ENCODE results near the gene ZC3H18. TPM values are rescaled to one million over a fixed set of nuclear protein-coding genes. Genes with fewer than 3 reads are reported as not detected.

Gene ZC3H18
- total RNA-seq, 1 donor from 2014 or later = 88.5 TPM

DNA sequence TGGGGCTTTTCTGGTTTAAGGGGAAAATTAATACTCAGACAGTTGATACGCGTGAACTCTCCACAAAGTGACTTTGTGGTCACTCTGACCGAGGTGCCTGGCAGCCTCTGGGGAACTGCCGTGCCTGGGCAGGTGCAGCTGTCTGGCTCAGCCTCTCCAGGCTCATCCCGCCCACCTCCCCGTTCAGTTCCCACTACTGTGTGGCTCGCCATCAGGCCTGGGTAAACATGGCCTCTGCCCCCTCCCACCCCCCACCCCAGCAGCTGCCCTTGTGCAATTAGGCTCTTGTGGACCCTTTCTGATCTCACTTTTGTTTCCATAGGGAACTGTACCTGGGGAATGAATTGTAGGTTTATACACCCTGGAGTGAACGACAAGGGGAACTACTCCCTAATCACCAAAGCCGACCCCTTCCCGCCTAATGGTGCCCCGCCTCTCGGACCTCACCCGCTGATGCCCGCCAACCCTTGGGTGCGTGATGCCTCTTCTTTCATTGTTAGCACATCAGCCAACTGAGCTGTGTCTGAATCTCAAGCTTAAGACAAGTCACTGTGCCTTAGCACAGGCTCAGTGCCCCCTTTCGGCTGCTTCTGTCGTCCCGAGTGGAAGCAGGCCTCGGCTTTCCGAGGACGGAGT lies 27.8 kb downstream of the ZC3H18 start:
- H3K27me3 Mint-ChIP-seq (ENCODE audit: low read depth) = no peaks in the 10 kb centered on the region
- TF ChIP-seq, protein P1, sequence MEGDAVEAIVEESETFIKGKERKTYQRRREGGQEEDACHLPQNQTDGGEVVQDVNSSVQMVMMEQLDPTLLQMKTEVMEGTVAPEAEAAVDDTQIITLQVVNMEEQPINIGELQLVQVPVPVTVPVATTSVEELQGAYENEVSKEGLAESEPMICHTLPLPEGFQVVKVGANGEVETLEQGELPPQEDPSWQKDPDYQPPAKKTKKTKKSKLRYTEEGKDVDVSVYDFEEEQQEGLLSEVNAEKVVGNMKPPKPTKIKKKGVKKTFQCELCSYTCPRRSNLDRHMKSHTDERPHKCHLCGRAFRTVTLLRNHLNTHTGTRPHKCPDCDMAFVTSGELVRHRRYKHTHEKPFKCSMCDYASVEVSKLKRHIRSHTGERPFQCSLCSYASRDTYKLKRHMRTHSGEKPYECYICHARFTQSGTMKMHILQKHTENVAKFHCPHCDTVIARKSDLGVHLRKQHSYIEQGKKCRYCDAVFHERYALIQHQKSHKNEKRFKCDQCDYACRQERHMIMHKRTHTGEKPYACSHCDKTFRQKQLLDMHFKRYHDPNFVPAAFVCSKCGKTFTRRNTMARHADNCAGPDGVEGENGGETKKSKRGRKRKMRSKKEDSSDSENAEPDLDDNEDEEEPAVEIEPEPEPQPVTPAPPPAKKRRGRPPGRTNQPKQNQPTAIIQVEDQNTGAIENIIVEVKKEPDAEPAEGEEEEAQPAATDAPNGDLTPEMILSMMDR (conservative IDR thresholded peaks at IDR 0.05) = no peak
- no peak overlapping the region for H3K27ac Mint-ChIP-seq (ENCODE audit: unreplicated experiment)
- DNase-seq (ENCODE audit: low read depth, low spot score) = no peak
- H3K36me3 Mint-ChIP-seq (ENCODE audit: low read depth) = peaks cover 12% of the 10 kb centered on the region
- no peaks in the 10 kb centered on the region for H3K9me3 Mint-ChIP-seq
- peaks cover 24% of the 10 kb centered on the region for H3K4me1 Mint-ChIP-seq
- no peak overlapping the region for H3K4me3 Mint-ChIP-seq

DNA sequence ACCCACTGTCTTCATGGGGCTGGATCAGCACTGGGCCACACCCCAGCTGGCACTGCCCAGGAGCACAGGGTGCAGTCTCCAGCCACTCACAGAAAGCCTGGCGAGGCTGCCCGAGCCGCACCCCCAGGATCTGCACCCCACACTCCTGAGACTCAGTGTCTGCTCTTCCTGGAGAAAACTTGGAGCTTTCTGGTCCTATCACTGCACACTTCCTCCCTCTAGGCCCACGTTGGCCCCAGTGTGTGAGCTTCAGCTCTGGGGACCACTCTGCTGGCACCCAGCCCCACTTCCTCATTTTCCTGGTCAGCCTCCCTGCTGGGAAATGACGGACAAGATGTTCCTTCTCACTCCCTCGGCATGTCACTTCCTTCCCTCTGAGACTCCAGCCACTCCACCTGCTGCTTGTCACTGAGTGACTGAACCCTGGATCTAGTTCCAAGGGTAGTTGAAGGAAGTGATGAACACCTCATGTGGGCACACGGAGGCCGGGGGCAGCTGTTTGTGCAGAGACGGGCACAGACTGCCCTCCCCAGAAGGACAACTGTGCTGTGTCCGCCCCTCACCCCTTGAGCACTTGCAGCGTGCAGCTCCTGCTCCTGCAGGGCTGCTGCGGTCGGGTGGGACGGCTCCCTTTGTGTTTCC lies 29.0 kb downstream of the ZC3H18 start:
- no peak for DNase-seq (ENCODE audit: low read depth, low spot score)
- no peak overlapping the region for H3K27ac Mint-ChIP-seq (ENCODE audit: unreplicated experiment)
- H3K9me3 Mint-ChIP-seq = no peaks in the 10 kb centered on the region
- no peak overlapping the region for H3K4me3 Mint-ChIP-seq
- TF ChIP-seq, protein P1 (conservative IDR thresholded peaks at IDR 0.05) = no peak
- no peaks in the 10 kb centered on the region for H3K27me3 Mint-ChIP-seq (ENCODE audit: low read depth)
- peaks cover 13% of the 10 kb centered on the region for H3K36me3 Mint-ChIP-seq (ENCODE audit: low read depth)
- peaks cover 16% of the 10 kb centered on the region for H3K4me1 Mint-ChIP-seq

DNA sequence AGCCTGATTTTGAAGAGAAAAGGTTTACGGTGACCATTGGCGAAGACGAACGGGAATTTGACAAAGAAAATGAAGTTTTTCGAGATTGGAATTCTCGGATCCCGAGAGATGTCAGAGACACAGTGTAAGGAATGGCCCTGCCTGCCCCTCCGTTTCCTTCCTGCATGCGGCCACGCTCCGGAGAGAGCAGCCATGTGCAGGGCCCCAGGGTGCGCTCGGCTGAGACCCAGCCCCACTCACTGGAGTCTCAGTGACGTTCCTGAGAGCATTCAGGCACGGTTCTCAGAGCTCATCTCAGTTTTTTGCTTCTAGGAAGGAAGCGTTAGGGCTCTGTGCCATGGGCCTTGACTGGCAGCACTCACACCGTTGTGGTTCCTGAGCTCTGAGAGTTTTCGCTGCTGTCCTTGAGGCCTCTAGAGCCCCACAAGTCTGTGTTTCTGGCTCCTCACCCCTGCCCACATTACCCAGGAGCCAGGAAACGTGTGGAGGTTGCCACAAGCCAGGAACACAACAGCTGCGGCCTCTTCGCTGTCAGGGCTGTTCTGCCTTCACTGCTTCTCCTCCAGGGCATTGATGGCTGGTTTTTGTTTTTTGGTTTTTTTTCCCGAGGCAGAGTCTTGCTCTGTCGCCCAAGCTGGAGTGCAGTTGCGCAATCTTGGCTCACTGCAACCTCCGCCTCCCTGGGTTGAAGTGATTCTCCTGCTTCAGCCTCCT lies 29.8 kb downstream of the ZC3H18 start:
- TF ChIP-seq, protein P1 (conservative IDR thresholded peaks at IDR 0.05) = no peak
- Mint-ChIP-seq H3K9me3 (no peaks in the 10 kb centered on the region), H3K27ac (ENCODE audit: unreplicated experiment) (no peak overlapping the region), H3K27me3 (ENCODE audit: low read depth) (no peaks in the 10 kb centered on the region), H3K4me1 (peaks cover 12% of the 10 kb centered on the region), H3K4me3 (no peak overlapping the region), H3K36me3 (ENCODE audit: low read depth) (peaks cover 13% of the 10 kb centered on the region)
- DNase-seq (ENCODE audit: low read depth, low spot score) = no peak

DNA sequence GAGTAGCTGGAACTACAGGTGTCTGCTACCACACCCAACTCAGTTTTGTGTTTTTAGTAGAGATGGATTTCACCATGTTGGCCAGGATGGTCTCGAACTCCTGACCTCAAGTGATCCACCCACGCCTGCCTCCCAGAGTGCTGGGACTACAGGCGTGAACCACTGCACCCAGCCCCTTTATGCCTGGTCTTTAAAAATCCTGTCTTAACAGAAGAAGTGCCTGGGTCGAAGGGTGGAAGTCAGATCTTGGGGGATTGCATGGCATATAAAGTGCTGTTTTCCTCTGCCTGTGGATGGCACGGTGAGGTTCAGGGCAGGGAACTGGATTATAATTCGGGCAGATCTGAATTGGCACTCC lies 30.3 kb downstream of the ZC3H18 start:
- no peak overlapping the region for H3K4me3 Mint-ChIP-seq
- peaks cover 9% of the 10 kb centered on the region for H3K4me1 Mint-ChIP-seq
- H3K36me3 Mint-ChIP-seq (ENCODE audit: low read depth) = peaks cover 11% of the 10 kb centered on the region
- no peaks in the 10 kb centered on the region for H3K27me3 Mint-ChIP-seq (ENCODE audit: low read depth)
- H3K27ac Mint-ChIP-seq (ENCODE audit: unreplicated experiment) = no peak overlapping the region
- TF ChIP-seq, protein P1 (conservative IDR thresholded peaks at IDR 0.05) = no peak
- H3K9me3 Mint-ChIP-seq = no peaks in the 10 kb centered on the region
- DNase-seq (ENCODE audit: low read depth, low spot score) = no peak

DNA sequence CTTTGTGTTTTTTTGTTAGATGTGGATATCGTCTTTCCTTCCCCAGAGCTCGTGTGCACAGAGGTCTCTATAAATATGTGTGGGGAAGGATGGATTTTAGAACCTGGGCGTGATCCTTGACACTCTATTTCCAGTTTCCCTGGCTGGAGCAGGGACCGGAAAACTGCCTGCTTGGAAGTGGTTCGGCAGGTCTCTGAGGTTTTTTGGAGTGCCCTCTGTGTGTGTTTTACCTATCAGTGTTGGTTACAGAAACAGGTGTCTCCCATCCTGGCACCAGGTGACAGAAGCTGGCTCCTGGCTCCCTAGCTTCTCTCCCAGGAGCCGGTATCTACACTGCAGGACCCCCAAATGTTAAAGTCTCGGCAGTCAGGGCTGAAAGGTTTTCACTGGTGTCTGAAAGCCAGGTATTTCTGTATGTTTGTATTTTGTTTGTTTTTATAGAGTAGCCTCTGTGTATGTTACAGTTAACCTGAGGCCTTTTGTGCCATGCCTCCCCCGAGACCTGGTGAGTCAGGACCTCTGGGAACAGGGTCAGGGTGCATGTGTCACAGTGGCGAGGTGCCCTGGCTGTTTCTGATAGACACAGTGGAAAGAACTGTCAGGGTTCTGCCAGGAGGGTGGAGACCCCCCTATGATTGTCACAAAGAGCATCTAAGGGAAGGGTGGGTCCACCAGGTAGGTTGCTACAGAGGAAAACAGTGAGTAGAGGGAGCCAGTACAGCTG lies 31.3 kb downstream of the ZC3H18 start:
- Mint-ChIP-seq H3K4me3 (no peak overlapping the region), H3K4me1 (peaks cover 3% of the 10 kb centered on the region), H3K27me3 (ENCODE audit: low read depth) (no peaks in the 10 kb centered on the region), H3K9me3 (no peaks in the 10 kb centered on the region), H3K27ac (ENCODE audit: unreplicated experiment) (peak overlapping the region; percentile 91), H3K36me3 (ENCODE audit: low read depth) (peaks cover 11% of the 10 kb centered on the region)
- TF ChIP-seq, protein P1 (conservative IDR thresholded peaks at IDR 0.05) = no peak
- DNase-seq (ENCODE audit: low read depth, low spot score) = no peak

Data from neural crest cell (in vitro differentiated cells).